Muscle layer of colon (tissue), 2 donors: ENCODE measurements around the gene CFAP92.

ENCODE experiments used
- H3K27ac ChIP-seq: one replicate; pipeline ENCODE4 v1.7.0; 2013; ENCODE audit warnings: low read depth, mild to moderate bottlenecking, low read length, moderate library complexity
- H3K27me3 ChIP-seq, 2 donors: one replicate each; pipeline ENCODE4 v1.7.0; 2013; ENCODE audit warnings: low read length in 2 of 2, mild to moderate bottlenecking in 2 of 2; ENCODE audit not compliant: insufficient read depth in 2 of 2, control insufficient read depth in 1 of 2
- H3K36me3 ChIP-seq: one replicate; pipeline ENCODE4 v1.7.0; 2013; ENCODE audit warnings: mild to moderate bottlenecking, low read length; ENCODE audit not compliant: insufficient read depth
- H3K4me1 ChIP-seq: one replicate; pipeline ENCODE4 v1.7.0; 2013; ENCODE audit warnings: mild to moderate bottlenecking, low read length; ENCODE audit not compliant: insufficient read depth
- H3K4me3 ChIP-seq, 2 donors: one replicate each; pipeline ENCODE4 v1.7.0; 2013; ENCODE audit warnings: low read length in 2 of 2, low read depth in 1 of 2, mild to moderate bottlenecking in 1 of 2, moderate library complexity in 1 of 2
- H3K9ac ChIP-seq: one replicate; pipeline ENCODE4 v1.7.0; 2013; ENCODE audit warnings: low read length
- H3K9me3 ChIP-seq: one replicate; pipeline ENCODE4 v1.7.0; 2013; ENCODE audit warnings: mild to moderate bottlenecking, low read length
- donor health status: abdominal sarcoma.
- donor health status: Adenocarcinoma of cecum.

Gene CFAP92

GRCh38 chr3:128971421-128972100 is 22.3 kb downstream of the CFAP92 start:
- Histone ChIP-seq H3K27me3 (no peaks in the 10 kb centered on the region), H3K9ac (no peak overlapping the region), H3K27ac (no peak overlapping the region), H3K36me3 (no peaks in the 10 kb centered on the region), H3K4me3 (no peak overlapping the region), H3K9me3 (no peaks in the 10 kb centered on the region), H3K4me1 (peaks cover 14% of the 10 kb centered on the region)

- H3K9ac ChIP-seq = no peak overlapping the region
- no peaks in the 10 kb centered on the region for H3K36me3 ChIP-seq
- H3K27ac ChIP-seq = no peak overlapping the region
- no peaks in the 10 kb centered on the region for H3K9me3 ChIP-seq
- H3K4me3 ChIP-seq = no peak overlapping the region
- no peaks in the 10 kb centered on the region for H3K27me3 ChIP-seq
- H3K4me1 ChIP-seq = peaks cover 14% of the 10 kb centered on the region
Measured at GRCh38 chr3:128970740-128971047, 23.2 kb downstream of the CFAP92 start.

GRCh38 chr3:128969993-128970739 is 23.7 kb downstream of the CFAP92 start:
- no peaks in the 10 kb centered on the region for H3K9me3 ChIP-seq
- H3K4me1 ChIP-seq = peaks cover 14% of the 10 kb centered on the region
- H3K36me3 ChIP-seq = no peaks in the 10 kb centered on the region
- H3K27me3 ChIP-seq = no peaks in the 10 kb centered on the region
- no peak overlapping the region for H3K27ac ChIP-seq
- H3K4me3 ChIP-seq = no peak overlapping the region
- no peak overlapping the region for H3K9ac ChIP-seq

- peaks cover 12% of the 10 kb centered on the region for H3K4me1 ChIP-seq
- no peaks in the 10 kb centered on the region for H3K36me3 ChIP-seq
- H3K9ac ChIP-seq = no peak overlapping the region
- no peaks in the 10 kb centered on the region for H3K27me3 ChIP-seq
- H3K4me3 ChIP-seq = no peak overlapping the region
- H3K9me3 ChIP-seq = no peaks in the 10 kb centered on the region
- H3K27ac ChIP-seq = no peak overlapping the region
Measured at GRCh38 chr3:128967748-128968355, 26.0 kb downstream of the CFAP92 start.

- H3K9ac ChIP-seq = no peak overlapping the region
- H3K36me3 ChIP-seq = no peaks in the 10 kb centered on the region
- H3K4me1 ChIP-seq = peaks cover 1% of the 10 kb centered on the region
- H3K9me3 ChIP-seq = no peaks in the 10 kb centered on the region
- no peaks in the 10 kb centered on the region for H3K27me3 ChIP-seq
- H3K27ac ChIP-seq = no peak overlapping the region
- no peak overlapping the region for H3K4me3 ChIP-seq
Measured at GRCh38 chr3:128965818-128966217, 28.1 kb downstream of the CFAP92 start.

- Histone ChIP-seq H3K9ac (no peak overlapping the region), H3K4me1 (no peaks in the 10 kb centered on the region), H3K9me3 (no peaks in the 10 kb centered on the region), H3K36me3 (no peaks in the 10 kb centered on the region), H3K27ac (no peak overlapping the region), H3K27me3 (no peaks in the 10 kb centered on the region), H3K4me3 (no peak overlapping the region)
Measured at GRCh38 chr3:128965280-128965679, 28.6 kb downstream of the CFAP92 start.

GRCh38 chr3:128956440-128956839 is 37.4 kb downstream of the CFAP92 start:
- Histone ChIP-seq H3K27me3 (no peaks in the 10 kb centered on the region), H3K9ac (no peak overlapping the region), H3K27ac (no peak overlapping the region), H3K4me1 (no peaks in the 10 kb centered on the region), H3K9me3 (no peaks in the 10 kb centered on the region), H3K36me3 (no peaks in the 10 kb centered on the region), H3K4me3 (no peak overlapping the region)

GRCh38 chr3:128950223-128950938 is 43.5 kb downstream of the CFAP92 start:
- Histone ChIP-seq H3K4me1 (no peaks in the 10 kb centered on the region), H3K4me3 (no peak overlapping the region), H3K36me3 (no peaks in the 10 kb centered on the region), H3K27ac (no peak overlapping the region), H3K9me3 (no peaks in the 10 kb centered on the region), H3K27me3 (no peaks in the 10 kb centered on the region), H3K9ac (no peak overlapping the region)

GRCh38 chr3:128949158-128949557 is 44.7 kb downstream of the CFAP92 start:
- Histone ChIP-seq H3K4me1 (no peaks in the 10 kb centered on the region), H3K27ac (no peak overlapping the region), H3K9ac (no peak overlapping the region), H3K36me3 (no peaks in the 10 kb centered on the region), H3K9me3 (no peaks in the 10 kb centered on the region), H3K4me3 (no peak overlapping the region), H3K27me3 (no peaks in the 10 kb centered on the region)

GRCh38 chr3:128946411-128946810 is 47.5 kb downstream of the CFAP92 start:
- no peak overlapping the region for H3K27ac ChIP-seq
- no peaks in the 10 kb centered on the region for H3K4me1 ChIP-seq
- no peaks in the 10 kb centered on the region for H3K36me3 ChIP-seq
- no peaks in the 10 kb centered on the region for H3K9me3 ChIP-seq
- no peak overlapping the region for H3K9ac ChIP-seq
- no peak overlapping the region for H3K4me3 ChIP-seq
- H3K27me3 ChIP-seq = no peaks in the 10 kb centered on the region

- Histone ChIP-seq H3K27me3 (no peaks in the 10 kb centered on the region), H3K4me3 (no peak overlapping the region), H3K27ac (no peak overlapping the region), H3K4me1 (no peaks in the 10 kb centered on the region), H3K9me3 (no peaks in the 10 kb centered on the region), H3K9ac (no peak overlapping the region), H3K36me3 (no peaks in the 10 kb centered on the region)
Measured at GRCh38 chr3:128945878-128946175, 48.0 kb downstream of the CFAP92 start.
